Measurements from ENCODE around the gene LSG1.
"Not testable (repeated sequence)": the region's sequence is repeated elsewhere in the genome, so short reads cannot be mapped to it uniquely, and the experiment has no call there.

The LSG1 gene

GRCh38 chr3:194654443-194654842 lies 17.5 kb downstream of the LSG1 start:
- DNase-seq (ENCODE audit: low spot score): no peak

DNA sequence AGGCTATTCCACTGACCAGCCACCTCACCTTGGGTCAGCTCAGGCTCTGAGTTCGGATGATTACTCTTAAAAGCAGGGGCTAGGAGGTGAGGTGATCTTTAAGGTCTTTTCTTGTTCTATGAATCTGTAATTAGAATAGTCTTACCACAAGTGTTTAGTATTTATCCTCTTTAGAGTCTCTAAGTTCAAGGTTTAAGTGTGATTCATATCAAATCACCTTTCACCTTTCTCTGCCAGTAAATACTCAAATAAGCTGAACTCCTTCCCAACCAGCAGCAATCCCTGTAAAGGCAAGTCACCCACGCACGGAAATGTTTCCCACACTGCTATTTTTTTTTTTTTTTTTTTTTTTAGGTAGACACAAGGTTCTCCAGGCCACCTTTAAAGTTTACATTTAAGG lies 24.2 kb downstream of the LSG1 start:
- DNase-seq (ENCODE audit: low spot score): no peak

DNA sequence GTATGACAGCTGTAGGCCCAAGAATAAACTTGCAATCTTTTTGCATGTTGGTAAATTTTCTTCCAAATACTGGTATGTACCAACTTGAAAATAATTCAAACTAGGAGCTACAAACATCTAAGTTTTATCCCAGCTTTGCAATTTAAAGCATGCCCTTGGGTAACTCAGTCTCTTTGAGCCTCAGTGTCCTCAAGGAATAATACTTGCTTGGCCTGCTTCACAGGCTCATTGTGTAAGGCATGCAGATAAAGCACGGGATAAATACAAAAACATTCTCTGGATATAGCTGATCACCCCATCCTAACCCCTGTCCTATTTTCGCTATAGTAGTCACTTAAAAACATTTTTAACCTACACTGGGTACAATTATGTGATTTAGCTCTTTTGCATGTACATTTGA lies 29.2 kb downstream of the LSG1 start:
- no peak for DNase-seq (ENCODE audit: low spot score)

- no peak for DNase-seq (ENCODE audit: low spot score)
These were observed 31.2 kb downstream of the LSG1 start for GRCh38 chr3:194640829-194641228.

DNA sequence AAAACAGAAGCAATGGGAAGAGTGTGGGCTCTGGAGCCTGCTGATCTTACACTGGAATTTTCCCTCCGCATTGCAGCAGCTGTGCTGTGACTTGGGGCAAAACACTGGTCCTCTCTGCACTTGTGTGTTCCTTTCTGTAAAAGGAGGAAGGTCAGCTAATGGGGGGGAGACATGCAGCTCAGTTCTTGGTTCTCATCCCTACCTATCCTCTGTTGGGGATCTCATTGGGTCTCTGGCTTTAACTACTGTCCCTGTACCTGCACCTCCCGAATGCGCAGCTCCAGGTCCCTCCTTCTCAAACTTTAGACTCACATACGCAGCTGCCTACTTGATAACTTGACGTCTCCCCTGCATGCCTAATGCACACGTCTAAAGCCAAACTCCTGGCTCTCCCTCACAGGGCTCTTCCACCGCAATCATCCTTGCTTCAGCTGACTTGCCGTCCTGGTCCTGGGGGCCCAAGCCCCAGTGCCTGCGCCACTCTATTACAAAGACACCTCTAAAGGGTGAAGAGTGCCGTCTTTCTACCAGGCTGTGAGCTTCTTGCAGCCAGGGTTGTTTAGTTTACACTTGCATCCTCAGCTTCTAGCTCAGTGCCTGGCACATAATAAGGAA lies 32.9 kb downstream of the LSG1 start:
- DNase-seq (ENCODE audit: low spot score): no peak

DNA sequence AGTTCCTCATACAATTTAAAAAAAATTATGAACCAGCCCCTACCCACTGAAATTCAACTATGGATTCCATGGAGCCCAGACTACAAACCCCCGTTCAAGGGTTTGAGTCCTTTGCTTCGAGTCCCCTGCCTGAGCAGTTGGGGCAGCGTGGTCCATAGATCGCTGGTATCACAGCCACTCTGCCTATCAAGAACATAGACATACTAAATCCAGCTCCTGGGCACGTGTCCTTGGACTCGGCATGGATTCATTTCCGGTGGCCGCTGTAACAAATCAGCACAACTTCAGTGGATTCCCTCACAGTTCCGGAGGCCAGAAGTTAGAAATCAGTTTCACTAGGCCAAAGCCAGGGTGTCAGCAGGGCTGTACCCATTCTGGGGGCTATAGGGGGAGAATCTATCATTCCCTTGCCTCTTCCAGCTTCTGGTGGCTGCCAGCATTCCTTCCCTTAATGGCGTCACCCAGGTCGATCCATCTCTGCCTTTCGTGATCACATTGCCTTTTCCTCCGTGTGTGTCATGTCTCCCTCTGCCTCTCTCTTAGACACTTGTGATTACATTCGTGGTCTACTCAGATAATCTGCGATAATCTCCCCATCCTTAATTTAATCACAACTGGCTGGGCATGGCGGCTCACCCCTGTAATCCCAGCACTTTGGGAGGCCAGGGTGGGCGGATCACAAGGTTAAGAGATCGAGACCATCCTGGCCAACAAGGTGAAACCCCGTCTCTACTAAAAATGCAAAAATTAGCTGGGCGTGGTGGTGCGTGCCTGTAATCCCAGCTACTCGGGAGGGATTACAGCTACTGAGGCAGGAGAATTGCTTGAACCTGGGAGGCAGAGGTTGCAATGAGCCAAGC lies 34.2 kb downstream of the LSG1 start:
- DNase-seq (ENCODE audit: low spot score): no peak

DNA sequence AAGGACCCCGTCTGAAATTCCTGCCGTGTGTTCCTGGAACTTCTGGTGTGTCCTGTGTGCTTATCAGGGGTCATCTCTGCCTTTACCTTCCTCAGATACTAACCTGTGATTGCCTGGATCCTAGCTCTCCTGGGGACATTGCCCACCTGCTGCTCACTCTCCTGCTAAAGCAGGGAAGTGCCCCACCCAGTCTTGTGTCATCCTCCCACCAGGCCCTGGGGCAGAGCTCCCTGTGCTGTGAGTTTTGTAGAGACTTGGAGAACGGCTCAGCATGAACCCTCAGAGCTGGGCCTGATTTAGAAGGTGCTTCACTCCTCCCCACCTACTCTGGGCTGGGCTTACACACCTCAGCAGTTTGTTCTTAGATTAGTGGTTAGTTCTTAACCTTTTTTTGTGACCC lies 34.9 kb downstream of the LSG1 start:
- no peak for DNase-seq (ENCODE audit: low spot score)

DNA sequence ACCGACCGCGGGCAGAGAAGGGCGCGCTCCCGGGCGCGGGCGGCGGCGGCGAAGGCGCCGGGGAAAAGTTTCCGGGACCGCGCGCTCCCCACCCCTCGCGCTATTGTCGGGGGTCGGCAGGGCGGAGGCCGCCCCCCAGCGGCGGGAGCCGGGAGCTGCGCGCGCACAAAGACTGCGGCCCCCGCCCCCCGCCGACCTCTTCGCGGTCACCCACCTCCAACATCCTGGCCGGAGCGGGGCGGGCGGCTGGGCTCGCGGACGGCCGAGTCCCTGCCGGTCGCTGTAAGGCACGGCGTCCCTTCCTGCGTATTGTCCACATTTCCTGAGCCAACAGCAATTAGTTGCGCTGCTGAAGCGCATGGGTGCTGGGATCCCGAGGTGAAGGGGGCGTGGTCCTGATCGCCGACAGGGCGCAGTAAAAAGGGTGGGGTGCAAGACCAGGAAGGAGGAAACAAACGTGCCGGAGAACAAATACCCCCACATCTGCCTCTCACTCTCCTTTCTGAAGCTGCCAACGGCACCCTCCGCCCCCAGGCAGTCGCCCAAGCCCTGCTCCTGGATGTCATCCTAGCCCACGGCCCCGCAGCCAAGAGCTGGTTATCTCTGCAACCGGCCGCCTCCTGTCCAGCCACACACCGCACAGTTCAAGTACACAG lies 38.5 kb downstream of the LSG1 start, which contains the start of gene TMEM44:
Gene TMEM44, minus strand, starts transcription at position 71 of the 656 bp plus-strand sequence. CDS start 204 bp downstream, outside the sequence.
- DNase-seq (ENCODE audit: low spot score): peak; percentile 95

DNA sequence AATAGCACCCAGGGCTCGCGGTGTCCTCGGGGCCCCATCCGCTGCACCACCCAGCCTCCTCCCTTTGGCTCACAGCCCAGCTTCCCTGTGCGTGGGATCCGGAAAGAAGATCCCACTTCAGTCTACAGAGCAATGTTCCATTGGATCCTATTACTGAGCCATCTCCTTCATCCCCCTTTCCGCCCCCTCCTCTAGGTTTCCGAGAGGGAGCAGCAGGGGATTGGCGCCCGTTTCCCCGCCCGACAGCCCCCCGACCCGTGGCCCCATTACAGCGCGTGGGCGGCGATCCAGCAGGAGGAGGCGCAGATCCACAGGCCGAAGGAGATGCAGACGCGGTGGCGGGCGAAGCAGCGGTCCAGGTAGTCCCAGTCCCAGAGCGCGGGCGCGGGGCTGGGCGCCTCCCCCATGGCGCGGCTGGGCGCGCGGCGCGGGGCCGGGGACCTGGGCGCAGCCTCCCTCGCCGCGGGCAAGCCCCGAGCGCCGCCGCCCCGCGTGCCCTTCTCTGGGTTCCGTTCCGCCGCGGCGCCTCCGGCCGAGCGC lies 39.1 kb downstream of the LSG1 start:
- no peak for DNase-seq (ENCODE audit: low spot score)

DNA sequence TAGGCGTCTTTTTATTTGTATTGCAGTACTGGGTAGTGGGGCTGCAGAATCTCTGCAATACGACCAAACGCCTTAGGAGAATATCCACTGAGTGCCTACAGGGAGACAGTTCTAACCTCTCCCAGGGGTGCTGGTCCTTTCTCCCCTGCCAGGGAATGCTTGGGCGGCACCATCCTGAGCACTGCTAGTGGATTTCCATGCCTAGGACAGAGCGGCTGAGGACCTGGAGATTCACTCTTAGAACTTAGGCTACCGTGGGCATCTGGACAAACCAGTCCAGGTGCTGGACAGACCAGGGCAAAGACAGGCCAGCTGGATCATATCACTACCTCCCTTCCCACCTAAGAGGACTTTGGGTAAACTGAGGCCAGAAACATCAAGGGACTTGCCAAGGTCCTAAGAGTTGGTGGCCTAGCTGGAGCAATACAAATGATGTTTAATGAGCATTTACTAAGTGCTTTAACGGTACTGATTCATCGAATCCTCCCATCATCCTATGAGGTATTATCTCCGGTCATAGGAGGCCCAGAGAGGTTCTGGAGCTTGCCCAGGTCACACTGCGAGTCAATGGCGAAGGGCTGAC lies 39.7 kb downstream of the LSG1 start:
- DNase-seq (ENCODE audit: low spot score): no peak

GRCh38 chr3:194631696-194632095 lies 40.3 kb downstream of the LSG1 start:
- DNase-seq (ENCODE audit: low spot score): no peak

- DNase-seq (ENCODE audit: low spot score): not testable (repeated sequence)
These were observed 41.3 kb downstream of the LSG1 start for GRCh38 chr3:194630681-194631080.

DNA sequence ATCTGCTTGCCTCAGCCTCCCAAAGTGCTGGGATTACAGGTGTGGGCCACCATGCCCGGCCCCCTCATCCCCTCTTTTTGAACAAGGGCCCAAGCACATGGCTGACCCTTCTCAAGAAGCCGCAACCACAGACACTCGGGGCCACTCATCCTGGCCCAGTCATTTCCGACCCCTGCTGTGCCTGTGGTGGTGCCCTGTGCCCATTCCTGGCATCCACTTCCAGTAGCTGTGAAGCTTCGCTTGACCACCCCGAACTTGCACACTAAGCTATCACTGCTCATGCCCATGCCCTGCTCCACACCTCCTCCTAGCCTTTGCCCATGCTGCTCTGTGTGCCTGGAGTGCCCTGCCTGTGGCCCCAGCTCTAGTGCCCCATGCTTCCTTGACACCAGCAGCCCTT lies 47.0 kb downstream of the LSG1 start:
- DNase-seq (ENCODE audit: low spot score): no peak

DNA sequence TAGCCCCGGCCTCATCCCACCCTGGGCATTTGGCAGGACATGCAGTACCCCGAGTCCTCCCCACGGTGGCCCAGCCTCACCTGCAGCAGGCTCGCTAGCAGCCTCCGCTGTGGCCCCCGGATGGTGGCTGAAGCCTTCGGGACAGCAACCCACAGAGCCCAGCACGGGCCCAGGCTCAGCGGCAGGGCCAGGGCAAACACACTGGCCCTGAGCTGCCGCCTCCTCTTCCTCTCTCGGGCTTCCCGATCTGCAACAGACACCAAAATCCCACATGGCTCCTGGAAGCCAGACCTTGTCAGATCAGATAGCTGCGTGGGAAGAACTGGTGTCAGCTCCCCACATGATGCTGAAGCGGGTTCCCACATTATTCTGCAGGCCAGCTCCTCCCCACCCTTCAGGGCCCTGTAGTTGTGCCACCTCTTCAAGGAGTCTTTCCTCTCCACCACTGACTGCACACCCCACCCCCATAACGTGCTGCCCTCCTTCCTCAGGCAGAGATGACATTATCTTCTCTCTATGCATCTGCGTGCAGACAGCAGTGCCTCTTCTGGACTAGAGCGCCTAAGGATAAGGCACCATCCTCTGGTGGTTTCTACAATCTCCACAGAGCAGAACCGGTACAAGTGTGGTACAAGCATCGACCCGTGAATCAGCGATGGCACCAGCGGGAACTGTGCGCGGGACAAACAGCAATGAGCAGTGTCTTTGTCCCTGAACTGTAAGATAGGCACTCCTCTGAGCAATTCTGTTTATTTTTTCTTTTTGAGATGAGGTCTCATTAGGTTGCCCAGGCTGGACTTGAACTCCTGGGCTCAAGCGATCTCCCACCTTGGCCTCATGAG lies 48.3 kb downstream of the LSG1 start:
- DNase-seq (ENCODE audit: low spot score): peak; percentile 61

GRCh38 chr3:194622621-194623340 lies 49.2 kb downstream of the LSG1 start:
- DNase-seq (ENCODE audit: low spot score): no peak

DNA sequence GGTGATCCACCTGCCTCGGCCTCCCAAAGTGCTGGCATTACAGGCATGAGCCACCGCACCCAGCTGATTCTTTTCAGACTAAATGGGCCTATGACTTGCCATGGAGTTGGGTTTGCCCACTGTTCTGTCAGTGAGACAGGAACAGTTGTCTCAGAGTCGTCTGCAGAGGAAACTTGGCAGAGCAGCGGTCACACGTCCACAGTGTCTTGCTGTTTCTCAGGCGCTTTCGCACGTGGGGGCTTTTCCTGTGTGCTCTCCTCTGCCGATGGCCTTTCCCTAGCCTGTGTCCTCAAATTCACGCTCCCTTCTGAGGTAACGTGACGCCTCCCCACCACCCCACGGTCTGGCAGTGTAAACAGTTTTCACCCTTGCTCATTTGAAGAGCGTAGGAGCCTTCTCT lies 50.0 kb downstream of the LSG1 start:
- DNase-seq (ENCODE audit: low spot score): no peak

DNA sequence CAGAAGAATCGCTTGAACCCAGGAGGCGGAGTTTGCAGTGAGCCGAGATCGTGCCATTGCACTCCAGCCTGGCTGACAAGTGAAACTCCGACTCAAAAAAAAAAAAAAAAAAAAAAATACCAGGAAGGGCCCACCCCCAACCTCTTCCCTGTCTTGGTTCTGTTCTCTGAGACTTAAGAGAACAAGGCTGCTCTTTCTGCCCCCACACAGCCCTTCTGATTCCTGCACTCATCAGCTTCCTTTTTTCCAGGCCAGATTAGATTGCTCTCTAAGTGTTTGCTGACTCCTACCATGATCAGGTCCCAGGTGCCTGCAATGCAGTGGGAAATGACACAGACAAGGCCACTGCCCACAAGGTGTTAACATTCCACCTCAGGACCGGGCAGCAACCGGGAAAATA lies 51.8 kb downstream of the LSG1 start:
- DNase-seq (ENCODE audit: low spot score): no peak

DNA sequence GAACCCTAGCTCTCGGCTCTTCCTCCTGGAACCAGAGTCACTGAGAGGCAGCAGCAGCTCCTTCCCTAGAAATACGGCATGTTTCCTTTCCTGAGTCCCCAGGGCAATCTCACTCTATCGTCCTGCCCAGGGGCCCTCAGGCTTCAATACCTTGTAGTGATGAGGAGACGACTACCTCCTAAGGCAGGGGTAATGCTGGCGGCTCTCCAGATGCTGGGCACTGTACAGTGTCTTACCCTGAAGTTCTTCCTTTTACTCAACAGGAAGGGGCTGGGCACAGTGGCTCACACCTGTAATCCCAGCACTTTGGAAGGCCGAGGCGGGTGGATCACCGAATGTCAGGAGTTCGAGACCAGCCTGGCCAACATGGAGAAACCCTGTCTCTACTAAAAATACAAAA lies 52.2 kb downstream of the LSG1 start:
- no peak for DNase-seq (ENCODE audit: low spot score)

DNA sequence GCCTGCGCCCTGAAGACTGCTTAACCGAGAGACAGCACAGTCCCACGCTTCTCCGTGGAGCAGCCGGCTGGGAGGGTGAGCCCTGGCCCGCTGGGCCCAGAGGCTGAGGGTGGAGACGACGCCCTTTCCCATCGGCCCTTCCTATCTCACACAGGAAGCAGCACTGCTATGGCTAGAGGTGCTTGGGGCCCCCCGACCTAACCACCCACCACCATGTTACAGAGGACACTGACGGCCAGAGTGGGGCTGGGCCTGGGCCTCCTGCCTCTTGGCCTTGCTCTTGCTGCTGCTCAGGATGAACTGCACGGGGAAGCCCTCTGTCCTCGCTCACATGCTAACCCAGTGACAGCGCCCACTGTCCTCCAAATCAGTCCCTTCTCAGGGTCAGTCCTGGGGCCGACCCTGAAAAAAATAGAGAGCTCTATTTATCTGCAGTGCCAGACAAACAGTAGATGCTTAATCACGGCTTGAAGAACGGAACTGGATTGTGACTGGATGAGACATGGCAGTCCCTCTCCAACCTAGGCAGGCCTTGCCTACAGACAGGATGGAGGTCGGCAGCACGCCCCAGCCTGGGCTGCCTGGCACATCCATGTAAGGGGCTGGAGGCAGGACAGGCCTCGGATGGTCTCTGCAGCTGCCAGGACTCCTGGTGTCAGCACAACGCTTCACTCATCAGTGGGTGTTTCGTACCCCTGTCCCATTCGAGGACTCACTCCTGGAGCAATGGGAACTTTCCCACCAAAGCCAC lies 53.0 kb downstream of the LSG1 start:
- DNase-seq (ENCODE audit: low spot score): no peak

DNA sequence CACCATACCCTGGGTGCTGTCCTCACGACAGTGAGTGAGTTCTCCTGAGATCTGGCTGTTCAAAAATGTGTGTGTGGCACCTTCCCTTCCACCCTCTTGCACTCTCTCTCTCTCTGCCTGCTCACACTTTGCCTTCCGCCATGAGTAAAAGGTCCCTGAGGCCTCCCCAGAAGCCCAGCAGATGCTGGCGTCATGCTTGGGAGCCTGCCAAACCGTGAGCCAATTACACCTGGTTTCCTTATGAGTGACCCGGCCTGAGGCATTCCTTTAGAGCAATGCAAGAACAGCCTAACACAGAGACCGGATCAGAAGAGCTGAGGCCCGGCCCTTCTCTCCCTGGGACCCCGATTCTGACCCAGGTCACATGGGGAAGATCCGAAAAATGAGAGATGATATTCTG lies 54.2 kb downstream of the LSG1 start:
- no peak for DNase-seq (ENCODE audit: low spot score)
